HG03280 (cell line): ENCODE results near the gene OR7C1.
"Not testable (repeated sequence)": the region's sequence is repeated elsewhere in the genome, so short reads cannot be mapped to it uniquely, and the experiment has no call there.

Experiments used
- ATAC-seq: cut with Tn5 transposase; IDR thresholded peaks from one replicate; pipeline ENCODE4 v1.9.1; 2021; ENCODE audit warnings: mild to moderate bottlenecking, moderate library complexity; ENCODE audit not compliant: unreplicated experiment

The OR7C1 gene

GRCh38 chr19:14785102-14785793 lies 49.7 kb downstream of the OR7C1 start:
- not testable (repeated sequence) for ATAC-seq

- ATAC-seq = not testable (repeated sequence)
Observed at GRCh38 chr19:14784730-14785101, 50.3 kb downstream of the OR7C1 start.

GRCh38 chr19:14783410-14783998 lies 51.5 kb downstream of the OR7C1 start:
- ATAC-seq = not testable (repeated sequence)

GRCh38 chr19:14782626-14783409 lies 52.2 kb downstream of the OR7C1 start:
- ATAC-seq = no peak

- ATAC-seq = not testable (repeated sequence)
Observed at GRCh38 chr19:14781713-14782536, 53.1 kb downstream of the OR7C1 start.

- ATAC-seq = not testable (repeated sequence)
Observed at GRCh38 chr19:14780622-14781225, 54.3 kb downstream of the OR7C1 start.

GRCh38 chr19:14779151-14779550 lies 55.8 kb downstream of the OR7C1 start:
- no peak for ATAC-seq

GRCh38 chr19:14778110-14778845 lies 56.7 kb downstream of the OR7C1 start, which contains the start of gene ADGRE2:
Gene ADGRE2, minus strand, starts transcription at chr19:14778560. Its CDS starts 1,804 bp downstream, at chr19:14776756.
- ATAC-seq = not testable (repeated sequence)

- not testable (repeated sequence) for ATAC-seq
Observed at GRCh38 chr19:14777645-14778044, 57.3 kb downstream of the OR7C1 start.

GRCh38 chr19:14775869-14776586 lies 59.0 kb downstream of the OR7C1 start:
- ATAC-seq = no peak

GRCh38 chr19:14775326-14775725 lies 59.7 kb downstream of the OR7C1 start:
- ATAC-seq = not testable (repeated sequence)

GRCh38 chr19:14774373-14774772 lies 60.6 kb downstream of the OR7C1 start:
- ATAC-seq = no peak

GRCh38 chr19:14773722-14774121 lies 61.3 kb downstream of the OR7C1 start:
- not testable (repeated sequence) for ATAC-seq

GRCh38 chr19:14772995-14773394 lies 62.0 kb downstream of the OR7C1 start:
- no peak for ATAC-seq

GRCh38 chr19:14772467-14772866 lies 62.5 kb downstream of the OR7C1 start:
- no peak for ATAC-seq

- no peak for ATAC-seq
Observed at GRCh38 chr19:14770944-14771839, 63.8 kb downstream of the OR7C1 start.

GRCh38 chr19:14770136-14770535 lies 64.8 kb downstream of the OR7C1 start:
- ATAC-seq = no peak

- no peak for ATAC-seq
Observed at GRCh38 chr19:14769201-14769600, 65.8 kb downstream of the OR7C1 start.
